ENCODE data around the gene TMED7.

TMED7 gene

DNA sequence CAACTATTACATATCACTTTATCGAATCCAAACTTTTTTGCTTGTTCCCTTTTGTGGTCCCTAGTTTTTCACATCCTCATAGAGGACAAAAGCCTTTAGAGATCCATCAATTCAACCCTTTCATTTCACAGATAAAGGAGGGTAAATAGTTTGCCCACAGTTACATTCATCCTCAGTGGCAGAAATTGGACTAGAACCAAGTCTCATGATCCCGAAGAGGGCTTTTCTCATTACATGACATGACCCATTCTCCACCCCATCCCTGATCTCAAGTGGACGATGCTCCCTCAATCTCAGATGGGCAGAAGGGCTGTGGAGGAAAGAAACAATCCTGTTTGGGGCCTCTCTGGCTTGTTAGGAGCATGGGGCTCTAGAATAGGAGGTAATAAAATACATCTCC is 46.6 kb downstream of the TMED7 start:
- DNase-seq: no peak

- no peak for DNase-seq
Measured at GRCh38 chr5:115578657-115579056, 47.2 kb downstream of the TMED7 start.

DNA sequence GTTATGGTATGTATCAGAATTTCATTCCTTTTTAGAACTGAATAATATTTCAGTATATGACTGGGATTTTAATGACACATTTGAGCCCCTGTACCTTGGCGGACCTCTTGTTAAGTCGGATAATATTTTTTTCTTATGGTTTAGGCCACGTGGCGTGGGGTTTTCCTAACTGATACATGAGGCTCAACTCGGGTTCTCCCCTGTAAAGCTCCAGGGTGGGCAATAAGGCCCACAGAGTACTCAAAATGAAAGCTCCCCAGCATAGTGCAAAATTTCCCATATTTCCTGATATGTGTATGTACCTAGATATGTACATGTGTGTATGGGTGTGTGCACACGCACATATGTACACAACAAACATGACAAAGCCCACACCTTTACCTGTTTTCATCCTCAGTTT is 48.1 kb downstream of the TMED7 start:
- DNase-seq: no peak

DNA sequence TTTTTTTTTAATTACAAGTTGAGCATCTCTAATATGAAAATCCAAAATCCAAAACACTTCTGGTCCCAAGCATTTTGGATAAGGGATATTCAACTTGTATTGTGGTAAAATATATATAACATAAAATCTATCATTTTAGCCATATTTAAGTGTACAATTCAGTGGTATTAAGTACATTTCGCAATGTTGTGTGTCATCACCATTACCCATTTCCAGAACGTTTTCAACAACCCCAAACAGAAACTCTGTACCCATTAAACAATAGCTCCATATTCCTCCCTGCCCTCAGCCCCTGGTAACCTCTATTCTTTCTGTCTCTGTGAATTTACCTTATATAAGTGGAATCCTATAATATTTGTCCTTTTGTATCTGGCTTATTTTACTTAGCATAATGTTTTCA is 48.5 kb downstream of the TMED7 start:
- no peak for DNase-seq

DNA sequence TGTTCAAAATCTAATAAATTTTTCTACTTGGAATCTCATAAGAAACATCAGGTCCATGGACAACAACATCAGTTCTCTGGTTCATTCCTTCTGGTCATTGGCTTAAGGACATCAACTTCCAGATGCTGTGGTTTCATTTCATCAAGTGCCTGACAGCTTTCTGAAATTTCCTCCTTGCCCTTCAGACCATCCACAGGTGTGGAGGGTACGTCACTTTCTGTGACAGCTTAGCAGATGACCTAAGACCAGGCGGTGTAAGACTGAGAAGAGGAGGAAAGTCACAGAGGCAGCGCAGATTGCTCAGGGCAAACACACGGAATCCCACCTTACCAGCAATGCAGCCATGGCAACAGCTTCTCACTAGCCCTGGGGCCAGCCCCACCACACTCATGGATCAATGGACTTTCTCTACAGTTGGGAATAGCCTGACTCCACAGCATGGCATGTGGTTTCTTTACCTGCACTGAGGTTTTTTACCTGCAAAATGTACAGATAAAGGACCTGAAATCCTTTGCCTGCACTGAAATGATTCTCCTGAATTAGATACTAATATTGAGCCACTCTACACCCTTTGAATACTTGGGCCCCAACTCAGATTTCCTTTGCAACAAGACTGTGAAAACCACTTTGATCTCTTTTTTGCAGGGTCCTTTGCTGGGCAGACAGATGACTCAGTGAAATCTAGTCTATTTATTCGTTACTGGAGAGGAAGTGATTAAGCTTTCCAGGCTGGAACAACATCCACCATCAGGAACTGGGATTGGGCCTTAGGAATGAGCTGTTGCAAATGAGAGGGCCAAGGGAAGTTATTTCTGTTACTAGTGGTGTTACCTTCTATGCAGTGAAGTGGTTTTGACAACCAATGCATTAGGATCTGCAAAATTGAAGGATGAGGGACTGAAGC is 50.4 kb downstream of the TMED7 start:
- DNase-seq: no peak

- no peak for DNase-seq
Measured at GRCh38 chr5:115573133-115573532, 52.7 kb downstream of the TMED7 start.

DNA sequence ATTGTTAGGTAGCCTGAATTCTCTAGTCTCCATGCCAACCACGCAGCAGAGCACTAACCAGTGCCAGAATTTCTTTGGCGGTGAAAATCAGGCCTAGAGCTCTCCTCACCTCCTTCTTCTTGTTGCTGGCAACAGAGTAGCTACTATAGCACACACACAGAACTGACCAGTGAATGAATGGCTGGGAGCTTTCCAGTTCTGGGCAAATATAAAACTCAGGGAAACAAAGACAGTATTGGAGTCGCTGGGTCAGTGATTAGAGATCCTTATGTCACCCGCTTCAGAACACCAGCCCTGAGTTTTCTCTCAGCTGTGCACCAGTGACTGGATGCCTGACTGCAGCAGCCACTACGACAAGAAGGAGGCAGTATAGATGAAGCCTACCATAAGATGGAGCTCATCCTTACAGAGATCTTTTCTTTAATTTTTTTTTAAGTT is 54.4 kb downstream of the TMED7 start:
- DNase-seq: no peak

GRCh38 chr5:115568668-115569067 is 57.2 kb downstream of the TMED7 start:
- no peak for DNase-seq

GRCh38 chr5:115565233-115565632 is 60.6 kb downstream of the TMED7 start:
- DNase-seq: no peak
